Osteoblast (primary cell): ENCODE results near the gene DPP9. TPM values are rescaled to one million over a fixed set of nuclear protein-coding genes. Genes with fewer than 3 reads are reported as not detected.

Experiments
- DNase-seq: peaks from one replicate; pipeline ENCODE4 v3.0.0; 2011; ENCODE audit warnings: low spot score, mixed read lengths; ENCODE audit not compliant: insufficient read length; ENCODE audit errors: missing footprints
- H2AFZ ChIP-seq: 2 replicates; pipeline ENCODE4 v1.6.0; 2011; ENCODE audit warnings: mild to moderate bottlenecking, low read length
- H3K27ac ChIP-seq: 2 replicates; pipeline ENCODE4 v1.5.1; 2011; ENCODE audit warnings: mild to moderate bottlenecking, low read depth, low read length, moderate library complexity
- H3K27me3 ChIP-seq: 2 replicates; pipeline ENCODE4 v1.6.0; 2012; ENCODE audit warnings: mild to moderate bottlenecking, control low read depth, inconsistent platforms, low read length, moderate library complexity; ENCODE audit not compliant: insufficient read depth
- H3K36me3 ChIP-seq: 2 replicates; pipeline ENCODE4 v1.5.1; 2011; ENCODE audit warnings: mild to moderate bottlenecking, low read length, control low read depth, moderate library complexity; ENCODE audit not compliant: insufficient read depth
- H3K4me1 ChIP-seq: 2 replicates; pipeline ENCODE4 v1.5.1; 2011; ENCODE audit warnings: mild to moderate bottlenecking, low read length, control low read depth, moderate library complexity; ENCODE audit not compliant: insufficient read depth
- H3K4me2 ChIP-seq: 2 replicates; pipeline ENCODE4 v1.6.0; 2011; ENCODE audit warnings: mild to moderate bottlenecking, low read length; ENCODE audit not compliant: insufficient read depth
- H3K4me3 ChIP-seq: fragments of 200-600 bp; sonication (generic); 3 replicates; pipeline ENCODE4 v1.5.1; 2012; ENCODE audit warnings: mild to moderate bottlenecking, low read length, inconsistent platforms; ENCODE audit not compliant: insufficient read depth
- H3K79me2 ChIP-seq: 2 replicates; pipeline ENCODE4 v1.6.0; 2012; ENCODE audit warnings: mild to moderate bottlenecking, low read length, control low read depth, inconsistent platforms; ENCODE audit not compliant: insufficient read depth
- H3K9me3 ChIP-seq: 2 replicates; pipeline ENCODE4 v1.5.1; 2011; ENCODE audit warnings: low read depth, low read length, control low read depth
- H4K20me1 ChIP-seq: 2 replicates; pipeline ENCODE4 v1.6.0; 2012; ENCODE audit warnings: mild to moderate bottlenecking, low read length, control low read depth; ENCODE audit not compliant: insufficient read depth
- CTCF ChIP-seq: IDR thresholded peaks from 2 replicates; pipeline ENCODE4 v1.5.1; 2011; ENCODE audit warnings: mild to moderate bottlenecking, low read depth, low read length, moderate library complexity; ENCODE audit errors: extremely low read depth
- total RNA-seq: library from RNA; depleted of rRNA; stranded (reverse); fragments of >200 nt; gene quantifications from 2 replicates; pipeline ENCODE4 v1.2.3, GENCODE V29; 2012

DPP9 gene
- total RNA-seq, 1 donor, result 30.4 TPM

DNA sequence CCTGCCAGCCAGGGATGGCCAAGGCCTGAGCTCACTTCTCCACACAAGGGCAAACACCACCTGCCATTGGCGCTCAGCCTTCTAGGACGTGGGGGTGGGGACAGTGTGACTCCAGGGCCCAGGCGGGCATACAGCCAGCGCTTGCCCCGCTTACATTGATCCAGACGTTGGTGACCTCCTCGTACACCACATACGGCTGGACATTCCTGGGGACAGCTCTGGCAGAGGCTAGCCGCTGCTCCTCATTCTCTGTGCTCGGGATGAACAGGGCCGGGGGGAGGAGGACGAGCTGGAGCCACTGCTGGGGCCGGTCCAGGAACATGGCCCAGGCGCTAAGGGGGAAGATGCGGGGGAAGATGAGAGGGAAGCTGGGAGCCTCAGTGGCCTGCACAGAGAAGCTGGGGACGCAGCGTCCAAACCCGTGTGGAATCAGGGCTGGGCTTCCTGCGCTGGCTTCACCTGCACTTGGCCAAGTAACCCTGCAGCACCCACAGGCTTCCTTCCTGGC, 28.4 kb downstream of the DPP9 start:
- H3K4me2 ChIP-seq, result no peak overlapping the region
- peaks cover 69% of the 10 kb centered on the region for H3K36me3 ChIP-seq
- H3K4me3 ChIP-seq, result no peak overlapping the region
- peaks cover 25% of the 10 kb centered on the region for H3K4me1 ChIP-seq
- TF ChIP-seq CTCF, result no peak
- H3K27me3 ChIP-seq, result no peaks in the 10 kb centered on the region
- H3K27ac ChIP-seq, result peak overlapping the region; percentile 79
- H3K9me3 ChIP-seq, result no peaks in the 10 kb centered on the region
- no peaks in the 10 kb centered on the region for H4K20me1 ChIP-seq
- peaks cover 12% of the 10 kb centered on the region for H3K79me2 ChIP-seq
- no peak overlapping the region for H2AFZ ChIP-seq
- no peak for DNase-seq

GRCh38 chr19:4694211-4694987, 29.2 kb downstream of the DPP9 start:
- no peaks in the 10 kb centered on the region for H3K9me3 ChIP-seq
- H3K27ac ChIP-seq, result peak overlapping the region; percentile 79
- peak; percentile 100 for DNase-seq
- peaks cover 12% of the 10 kb centered on the region for H3K79me2 ChIP-seq
- no peaks in the 10 kb centered on the region for H4K20me1 ChIP-seq
- H3K27me3 ChIP-seq, result no peaks in the 10 kb centered on the region
- TF ChIP-seq CTCF, result no peak
- H3K4me2 ChIP-seq, result peak overlapping the region; percentile 74
- H2AFZ ChIP-seq, result peak overlapping the region; percentile 64
- peaks cover 74% of the 10 kb centered on the region for H3K36me3 ChIP-seq
- H3K4me1 ChIP-seq, result peaks cover 25% of the 10 kb centered on the region
- H3K4me3 ChIP-seq, result peak overlapping the region; percentile 46

DNA sequence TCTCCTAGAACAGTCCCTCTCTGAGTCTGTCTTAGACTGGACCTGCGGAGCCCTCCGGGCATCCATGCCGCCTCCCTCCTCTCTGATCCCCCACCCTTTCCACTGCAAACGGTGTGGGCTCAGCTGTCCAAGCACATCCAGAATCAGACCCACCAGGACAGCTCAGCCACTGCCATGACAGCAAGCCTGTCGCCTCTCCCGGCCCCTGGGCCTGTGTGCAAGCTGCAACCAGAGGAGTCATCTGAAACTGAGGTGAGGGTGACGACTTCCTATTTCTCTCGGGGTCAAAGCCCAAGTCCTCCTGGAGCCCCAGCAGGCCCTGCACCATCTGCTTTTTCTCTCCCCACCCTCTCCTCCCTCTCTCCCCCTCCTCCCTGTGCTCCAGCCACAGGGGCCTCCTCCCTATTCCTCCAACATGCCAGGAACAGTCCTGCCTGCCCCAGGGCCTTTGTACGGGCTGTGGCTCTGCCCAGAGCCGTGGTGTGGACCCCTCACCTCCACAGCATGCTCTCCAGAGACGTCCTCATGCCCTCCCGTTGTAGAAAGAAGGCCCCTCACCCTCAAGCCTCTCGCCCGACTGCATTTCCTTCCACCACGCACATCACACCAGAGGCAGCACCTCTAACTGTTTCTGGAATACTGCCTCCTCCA, 30.0 kb downstream of the DPP9 start:
- Histone ChIP-seq H3K4me2 (peak overlapping the region; percentile 74), H3K79me2 (peaks cover 12% of the 10 kb centered on the region), H3K27me3 (no peaks in the 10 kb centered on the region), H3K9me3 (no peaks in the 10 kb centered on the region), H3K27ac (peak overlapping the region; percentile 79), H4K20me1 (no peaks in the 10 kb centered on the region), H3K4me1 (peaks cover 25% of the 10 kb centered on the region), H2AFZ (no peak overlapping the region), H3K4me3 (no peak overlapping the region), H3K36me3 (peaks cover 77% of the 10 kb centered on the region)
- no peak for DNase-seq
- no peak for TF ChIP-seq CTCF

DNA sequence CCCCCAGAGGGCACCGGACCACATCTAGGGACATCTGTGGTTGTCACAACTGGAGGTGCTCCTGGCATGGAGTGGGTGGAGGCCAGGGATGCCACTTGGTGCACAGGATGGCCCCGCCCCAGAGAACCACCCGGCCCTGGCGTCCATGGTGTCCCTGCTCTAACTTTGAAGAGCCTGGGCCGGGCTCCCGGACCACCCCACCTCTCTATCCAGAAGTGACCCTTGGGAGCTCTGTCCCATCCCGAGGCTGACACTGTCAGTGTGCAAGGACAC, 30.6 kb downstream of the DPP9 start:
- Histone ChIP-seq H3K27ac (no peak overlapping the region), H3K9me3 (no peaks in the 10 kb centered on the region), H2AFZ (no peak overlapping the region), H3K4me1 (peaks cover 25% of the 10 kb centered on the region), H3K79me2 (peaks cover 12% of the 10 kb centered on the region), H3K4me2 (no peak overlapping the region), H3K4me3 (no peak overlapping the region), H3K27me3 (no peaks in the 10 kb centered on the region), H4K20me1 (no peaks in the 10 kb centered on the region), H3K36me3 (peaks cover 76% of the 10 kb centered on the region)
- TF ChIP-seq CTCF, result no peak
- no peak for DNase-seq
